HAP-1 (cell line): ENCODE data around the gene LGALS16.
"Not testable (repeated sequence)": the region's sequence is repeated elsewhere in the genome, so short reads cannot be mapped to it uniquely, and the experiment has no call there.

ENCODE experiments used
- DNase-seq, 2 experiments: peaks; one replicate each; pipeline ENCODE4 v3.0.0-alpha.2; 2016 to 2020; ENCODE audit warnings: low spot score in 2 of 2
- H3K27me3 ChIP-seq: fragments of 250-450 bp; sonication (Bioruptor Pico); 2 replicates; pipeline ENCODE4 v1.5.1; 2020; ENCODE audit warnings: low read depth, mild to moderate bottlenecking, moderate library complexity
- H3K36me3 ChIP-seq: fragments of 250-450 bp; sonication (Bioruptor Pico); replicated peaks from 2 replicates; pipeline ENCODE4 v1.5.1; 2020; ENCODE audit warnings: mild to moderate bottlenecking
- H3K4me1 ChIP-seq: fragments of 250-450 bp; sonication (Bioruptor Pico); 2 replicates; pipeline ENCODE4 v1.5.1; 2020; ENCODE audit warnings: mild to moderate bottlenecking
- H3K4me3 ChIP-seq: fragments of 250-450 bp; sonication (Bioruptor Pico); 2 replicates; pipeline ENCODE4 v1.5.1; 2020; ENCODE audit warnings: mild to moderate bottlenecking, moderate library complexity
- H3K9me3 ChIP-seq: fragments of 250-450 bp; sonication (Bioruptor Pico); 2 replicates; pipeline ENCODE4 v1.5.1; 2020; ENCODE audit warnings: mild to moderate bottlenecking, moderate library complexity
- in situ Hi-C: fragments of 300-500 bp; cut with MboI; formaldehyde crosslinking; loops from 3 replicates; pipeline ENCODE4 v1.14.3; 2020; ENCODE audit warnings: low sequenced_read_pairs, inconsistent platforms, mixed read lengths

LGALS16 gene

GRCh38 chr19:39659791-39660190, 4.1 kb downstream of the LGALS16 start:
- H3K36me3 ChIP-seq: no peaks in the 10 kb centered on the region
- DNase-seq: no peak
- in situ Hi-C loops: loop anchor here (10.0 kb wide), 1 partner anchor 105 kb away; no protein-coding TSS in a partner anchor
- H3K9me3 ChIP-seq: no peaks in the 10 kb centered on the region
- H3K4me3 ChIP-seq: no peak overlapping the region
- no peaks in the 10 kb centered on the region for H3K4me1 ChIP-seq
- no peaks in the 10 kb centered on the region; the same call in none of the 2 replicates for H3K27me3 ChIP-seq

GRCh38 chr19:39660661-39661060, 4.9 kb downstream of the LGALS16 start:
- H3K9me3 ChIP-seq: no peaks in the 10 kb centered on the region
- H3K4me3 ChIP-seq: no peak overlapping the region
- no peaks in the 10 kb centered on the region for H3K36me3 ChIP-seq
- no peaks in the 10 kb centered on the region; the same call in none of the 2 replicates for H3K27me3 ChIP-seq
- in situ Hi-C loops: loop anchor here (10.0 kb wide), 1 partner anchor 106 kb away; no protein-coding TSS in a partner anchor
- DNase-seq: no peak
- H3K4me1 ChIP-seq: no peaks in the 10 kb centered on the region

DNA sequence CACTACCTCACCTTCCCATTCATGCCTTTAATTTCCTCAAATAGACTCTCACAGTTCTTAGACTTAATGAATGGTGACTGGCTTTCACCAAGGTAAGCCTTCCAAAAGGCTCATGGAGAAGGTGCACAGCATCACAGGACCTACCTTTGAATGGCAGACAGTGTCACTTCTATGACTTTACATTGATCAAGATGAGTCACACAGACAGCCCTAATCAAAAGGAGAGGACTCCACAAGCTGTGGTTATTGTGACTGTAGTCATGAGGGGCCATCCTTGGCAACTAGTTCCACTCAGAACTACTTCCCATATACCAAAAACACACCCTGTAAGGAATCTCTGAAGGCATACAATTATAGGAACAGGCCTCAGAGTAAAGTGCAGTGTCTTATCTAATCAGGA, 5.9 kb downstream of the LGALS16 start:
- Histone ChIP-seq H3K4me1 (no peaks in the 10 kb centered on the region), H3K4me3 (no peak overlapping the region), H3K9me3 (no peaks in the 10 kb centered on the region), H3K27me3 (no peaks in the 10 kb centered on the region; the same call in none of the 2 replicates), H3K36me3 (no peaks in the 10 kb centered on the region)
- in situ Hi-C loops: loop anchor here (10.0 kb wide), 1 partner anchor 107 kb away; no protein-coding TSS in a partner anchor
- DNase-seq: no peak

DNA sequence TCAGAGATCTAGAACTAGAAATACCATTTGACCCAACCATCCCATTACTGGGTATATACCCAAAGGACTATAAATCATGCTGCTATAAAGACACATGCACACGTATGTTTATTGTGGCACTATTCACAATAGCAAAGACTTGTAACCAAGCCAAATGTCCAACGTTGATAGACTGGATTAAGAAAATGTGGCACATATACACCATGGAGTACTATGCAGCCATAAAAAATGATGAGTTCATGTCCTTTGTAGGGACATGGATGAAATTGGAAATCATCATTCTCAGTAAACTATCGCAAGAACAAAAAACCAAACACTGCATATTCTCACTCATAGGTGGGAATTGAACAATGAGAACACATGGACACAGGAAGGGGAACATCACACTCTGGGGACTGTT, 14.1 kb downstream of the LGALS16 start:
- not testable (repeated sequence) for H3K36me3 ChIP-seq, DNase-seq, H3K4me3 ChIP-seq, H3K27me3 ChIP-seq, H3K4me1 ChIP-seq, H3K9me3 ChIP-seq
- in situ Hi-C loops: loop anchor here (10.0 kb wide), 1 partner anchor 115 kb away; no protein-coding TSS in a partner anchor

- Histone ChIP-seq H3K4me3 (no peak overlapping the region), H3K27me3 (peaks cover 7% of the 10 kb centered on the region), H3K9me3 (no peaks in the 10 kb centered on the region), H3K4me1 (no peaks in the 10 kb centered on the region), H3K36me3 (no peaks in the 10 kb centered on the region)
- no peak for DNase-seq
- in situ Hi-C loops: no loop called here
These were observed 15.3 kb downstream of the LGALS16 start for GRCh38 chr19:39670998-39671397.

DNA sequence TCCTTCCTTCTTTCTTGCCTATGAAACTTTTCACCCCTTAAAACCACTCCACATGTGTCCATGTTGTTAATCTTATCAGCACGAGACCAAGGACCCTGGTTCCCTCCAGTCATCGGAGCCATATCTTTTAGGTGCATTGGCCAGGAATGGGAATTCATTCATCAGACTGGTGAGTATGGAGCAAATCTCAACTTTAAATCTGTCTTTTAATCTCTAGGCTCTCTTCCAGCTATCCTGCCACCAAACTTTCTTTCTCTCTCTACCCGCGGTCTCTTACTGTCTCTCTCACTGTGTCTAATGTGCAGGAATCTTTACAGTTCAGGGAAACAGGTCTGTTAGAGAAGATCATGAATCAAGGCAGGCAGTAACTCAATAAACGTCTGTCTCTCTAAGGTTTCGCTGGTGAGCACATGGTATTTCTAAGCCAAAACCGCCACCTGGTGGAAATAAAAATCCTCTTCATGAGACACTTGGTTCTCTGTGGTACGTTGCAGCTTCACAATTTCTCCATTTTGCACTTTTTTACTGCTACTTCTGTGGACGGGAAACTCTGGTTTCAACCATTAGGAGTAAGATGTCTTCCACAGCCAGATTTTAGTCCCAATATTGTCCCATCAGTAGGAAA, 16.1 kb downstream of the LGALS16 start:
- Histone ChIP-seq H3K4me1 (no peaks in the 10 kb centered on the region), H3K4me3 (no peak overlapping the region), H3K9me3 (no peaks in the 10 kb centered on the region), H3K36me3 (no peaks in the 10 kb centered on the region), H3K27me3 (peaks cover 8% of the 10 kb centered on the region)
- in situ Hi-C loops: no loop called here
- peak; percentile 44 to 45 for DNase-seq

- Histone ChIP-seq H3K9me3 (no peaks in the 10 kb centered on the region), H3K4me1 (no peaks in the 10 kb centered on the region), H3K27me3 (peaks cover 12% of the 10 kb centered on the region), H3K4me3 (no peak overlapping the region), H3K36me3 (no peaks in the 10 kb centered on the region)
- in situ Hi-C loops: no loop called here
- DNase-seq: no peak
These were observed 16.8 kb downstream of the LGALS16 start for GRCh38 chr19:39672473-39672872.

DNA sequence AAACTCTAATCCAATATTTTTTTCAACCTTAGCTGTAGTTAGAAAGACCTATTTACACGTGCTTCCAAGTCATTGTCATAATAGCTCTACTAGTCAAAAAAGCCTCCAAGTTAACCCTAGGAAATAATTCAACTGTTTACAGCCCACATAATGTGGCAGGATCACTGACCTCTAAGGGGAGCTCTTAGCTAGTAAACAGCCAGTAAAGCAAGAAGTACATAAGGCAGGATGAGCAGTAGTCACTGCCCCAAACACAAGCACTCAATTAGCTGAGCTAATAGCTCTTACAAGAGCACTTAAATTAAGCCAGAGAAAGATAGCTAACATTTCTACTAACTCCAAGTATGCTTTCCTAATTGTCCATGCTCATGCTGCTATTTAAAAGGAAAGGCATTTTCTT, 18.1 kb downstream of the LGALS16 start:
- H3K36me3 ChIP-seq, in situ Hi-C loops, H3K9me3 ChIP-seq, H3K4me1 ChIP-seq, DNase-seq, H3K4me3 ChIP-seq: not testable (repeated sequence)
- peaks cover 21% of the 10 kb centered on the region for H3K27me3 ChIP-seq

GRCh38 chr19:39676004-39676403, 20.3 kb downstream of the LGALS16 start:
- in situ Hi-C loops: no loop called here

DNA sequence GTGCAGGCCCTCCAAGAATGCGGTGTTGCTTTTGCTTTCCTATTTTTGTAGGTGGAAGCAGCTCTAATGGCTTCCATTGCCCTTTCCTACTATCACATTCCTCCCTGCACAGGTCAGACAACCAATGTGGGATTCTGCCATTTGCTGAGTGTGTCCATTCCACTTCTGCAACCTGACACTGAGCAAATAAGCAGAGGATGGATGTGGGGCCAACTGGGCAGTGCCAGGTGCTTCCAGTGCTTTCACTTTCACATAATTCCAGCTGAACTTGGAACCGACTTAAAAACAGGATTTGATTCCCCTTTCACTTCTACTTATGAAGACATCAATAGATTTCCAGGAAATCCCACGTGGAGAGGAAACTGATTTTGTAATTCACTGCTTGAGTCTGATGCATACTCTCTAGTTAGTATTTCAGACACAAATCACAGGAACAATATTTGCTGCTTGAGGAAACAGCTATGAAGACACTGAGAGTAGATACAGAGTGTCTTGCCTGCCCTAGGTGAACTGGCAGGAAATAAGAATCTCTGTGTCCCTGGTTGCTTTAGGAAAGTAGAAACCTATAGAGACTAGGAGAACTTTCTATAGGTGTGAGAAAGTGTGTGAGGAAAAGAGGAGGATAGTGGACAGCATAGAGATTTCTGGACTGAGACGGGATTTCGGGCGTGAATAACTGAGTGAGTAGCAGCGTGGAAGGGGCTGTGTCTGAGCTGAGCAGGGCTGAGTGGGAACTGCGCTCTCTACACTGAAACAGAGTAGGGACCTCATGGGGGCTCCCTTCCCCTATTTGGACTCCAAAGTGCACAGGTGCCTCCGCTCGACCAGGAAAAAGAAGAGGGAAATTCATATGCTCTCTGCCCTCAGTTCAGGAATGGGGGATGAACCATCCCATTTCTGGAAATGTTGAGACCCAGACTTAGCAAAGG, 22.5 kb downstream of the LGALS16 start:
- Histone ChIP-seq H3K4me3 (no peak overlapping the region), H3K9me3 (no peaks in the 10 kb centered on the region), H3K36me3 (no peaks in the 10 kb centered on the region), H3K4me1 (no peaks in the 10 kb centered on the region), H3K27me3 (peaks cover 21% of the 10 kb centered on the region)
- in situ Hi-C loops: no loop called here
- no peak for DNase-seq

More at GRCh38 chr19:39676004-39676403, 20.3 kb downstream of the LGALS16 start:
- DNase-seq: no peak
- Histone ChIP-seq H3K27me3 (peaks cover 21% of the 10 kb centered on the region), H3K4me3 (no peak overlapping the region), H3K4me1 (no peaks in the 10 kb centered on the region), H3K36me3 (no peaks in the 10 kb centered on the region), H3K9me3 (no peaks in the 10 kb centered on the region)

DNA sequence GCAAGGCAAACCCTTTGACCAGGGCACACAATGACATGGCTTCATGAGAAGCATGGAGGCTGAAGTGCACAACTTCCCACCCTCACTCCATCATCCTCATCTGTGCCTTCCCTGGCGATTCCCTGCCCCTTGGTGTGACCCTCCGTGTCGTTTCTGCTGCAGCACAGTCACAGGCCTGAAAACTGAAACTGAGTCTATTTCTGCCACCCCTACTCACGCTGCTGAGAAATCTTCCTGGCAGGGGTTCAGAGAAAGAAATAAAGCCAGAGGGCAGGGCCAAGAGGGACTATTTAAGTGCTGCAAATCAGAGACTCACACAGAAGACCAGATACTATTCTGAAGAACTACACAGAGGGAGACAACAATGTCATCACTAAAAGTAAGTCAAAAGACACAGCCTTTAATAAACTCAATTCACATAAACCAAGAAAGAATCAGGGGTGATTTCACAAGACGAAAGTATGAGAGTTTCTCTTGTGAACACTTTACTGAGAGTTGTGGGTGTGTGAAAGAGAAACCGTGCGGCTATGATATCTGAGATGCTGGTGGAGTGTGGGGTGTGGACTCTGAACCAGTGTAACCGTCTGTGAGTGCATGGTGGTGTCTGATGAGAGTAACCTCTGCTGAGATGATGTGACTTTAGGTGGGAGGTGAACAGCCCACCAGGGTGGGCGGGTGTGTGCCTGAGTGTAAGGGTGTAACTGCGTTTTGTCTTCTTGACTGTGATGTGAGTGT, 23.5 kb downstream of the LGALS16 start:
- H3K4me1 ChIP-seq: no peaks in the 10 kb centered on the region
- no peaks in the 10 kb centered on the region; the same call in 1 of the 2 replicates for H3K9me3 ChIP-seq
- peaks cover 21% of the 10 kb centered on the region for H3K27me3 ChIP-seq
- no peak overlapping the region for H3K4me3 ChIP-seq
- no peaks in the 10 kb centered on the region for H3K36me3 ChIP-seq
- DNase-seq: no peak
- in situ Hi-C loops: no loop called here

DNA sequence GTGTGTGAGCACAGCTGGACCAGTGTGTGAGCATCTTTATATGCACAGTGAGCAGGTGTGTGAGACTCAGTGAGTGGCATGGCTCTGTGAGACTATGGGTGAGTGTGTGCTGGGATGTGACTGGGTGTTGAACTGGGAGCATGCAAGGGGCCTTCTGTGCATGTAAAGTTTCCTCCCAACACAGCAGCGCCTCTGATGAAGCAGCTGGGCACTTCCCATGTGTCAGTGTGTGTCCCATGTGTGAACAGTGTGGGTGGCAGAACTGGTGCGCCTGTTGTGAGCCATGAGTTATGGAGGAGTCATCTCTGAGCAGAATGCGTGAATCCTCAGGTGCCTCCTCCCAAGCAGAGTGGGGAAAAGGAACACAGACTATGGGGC, 24.1 kb downstream of the LGALS16 start:
- no peak for DNase-seq
- in situ Hi-C loops: no loop called here
- peaks cover 18% of the 10 kb centered on the region for H3K27me3 ChIP-seq
- no peaks in the 10 kb centered on the region; the same call in 1 of the 2 replicates for H3K9me3 ChIP-seq
- no peak overlapping the region for H3K4me3 ChIP-seq
- H3K36me3 ChIP-seq: no peaks in the 10 kb centered on the region
- H3K4me1 ChIP-seq: no peaks in the 10 kb centered on the region

DNA sequence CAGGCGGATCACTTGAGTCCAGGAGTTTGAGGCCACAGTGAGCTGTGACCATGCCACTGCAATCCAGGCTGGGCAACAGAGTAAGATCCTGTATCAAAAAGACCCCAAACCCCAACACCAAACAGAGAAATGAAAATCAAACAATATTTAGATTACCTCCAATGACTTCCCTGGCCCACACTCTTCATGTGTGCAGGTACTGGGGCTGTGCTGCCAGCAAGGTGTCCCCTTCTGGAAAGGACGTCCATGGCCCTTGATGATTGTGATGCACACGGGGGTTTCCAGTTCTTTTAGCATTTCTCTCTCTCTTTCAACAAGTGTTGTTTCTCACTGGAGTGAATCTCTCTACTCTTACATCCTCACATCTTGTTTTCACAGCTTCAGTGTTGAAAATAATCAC, 24.9 kb downstream of the LGALS16 start:
- DNase-seq: no peak
- H3K27me3 ChIP-seq: peaks cover 14% of the 10 kb centered on the region
- in situ Hi-C loops: no loop called here

More for the DNA sequence above, 24.9 kb downstream of the LGALS16 start:
- H3K9me3 ChIP-seq: no peaks in the 10 kb centered on the region; the same call in 1 of the 2 replicates
- H3K4me1 ChIP-seq: no peaks in the 10 kb centered on the region
- no peak overlapping the region for H3K4me3 ChIP-seq
- H3K36me3 ChIP-seq: no peaks in the 10 kb centered on the region
